Stimulated activated CD8-positive, alpha-beta memory T cell treated with anti-CD3 and anti-CD28 coated beads, Interleukin-4, amount 100 ng/mL, for 24 hours (primary cell): Measurements from ENCODE around the gene P3H4.

Experiments used
- DNase-seq: peaks from one replicate; pipeline ENCODE4 v3.0.0-alpha.2; 2020; ENCODE audit warnings: low read depth

Gene P3H4

GRCh38 chr17:41822216-41823140 lies 10.7 kb upstream of the P3H4 start:
- DNase-seq = no peak

GRCh38 chr17:41821776-41822175 lies 10.0 kb upstream of the P3H4 start:
- no peak for DNase-seq

DNA sequence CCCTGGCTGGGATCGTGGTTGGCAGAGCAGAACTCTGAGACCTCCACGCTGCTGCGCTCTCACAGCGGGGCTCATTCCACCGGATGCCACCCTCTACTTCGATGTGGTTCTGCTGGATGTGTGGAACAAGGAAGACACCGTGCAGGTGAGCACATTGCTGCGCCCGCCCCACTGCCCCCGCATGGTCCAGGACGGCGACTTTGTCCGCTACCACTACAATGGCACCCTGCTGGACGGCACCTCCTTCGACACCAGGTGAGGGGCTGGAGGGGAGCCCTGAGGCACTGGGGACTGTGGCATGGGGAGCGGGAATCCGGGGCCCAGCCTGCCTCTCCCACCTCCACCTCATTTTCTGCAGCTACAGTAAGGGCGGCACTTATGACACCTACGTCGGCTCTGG lies 6.3 kb upstream of the P3H4 start:
- DNase-seq = no peak

DNA sequence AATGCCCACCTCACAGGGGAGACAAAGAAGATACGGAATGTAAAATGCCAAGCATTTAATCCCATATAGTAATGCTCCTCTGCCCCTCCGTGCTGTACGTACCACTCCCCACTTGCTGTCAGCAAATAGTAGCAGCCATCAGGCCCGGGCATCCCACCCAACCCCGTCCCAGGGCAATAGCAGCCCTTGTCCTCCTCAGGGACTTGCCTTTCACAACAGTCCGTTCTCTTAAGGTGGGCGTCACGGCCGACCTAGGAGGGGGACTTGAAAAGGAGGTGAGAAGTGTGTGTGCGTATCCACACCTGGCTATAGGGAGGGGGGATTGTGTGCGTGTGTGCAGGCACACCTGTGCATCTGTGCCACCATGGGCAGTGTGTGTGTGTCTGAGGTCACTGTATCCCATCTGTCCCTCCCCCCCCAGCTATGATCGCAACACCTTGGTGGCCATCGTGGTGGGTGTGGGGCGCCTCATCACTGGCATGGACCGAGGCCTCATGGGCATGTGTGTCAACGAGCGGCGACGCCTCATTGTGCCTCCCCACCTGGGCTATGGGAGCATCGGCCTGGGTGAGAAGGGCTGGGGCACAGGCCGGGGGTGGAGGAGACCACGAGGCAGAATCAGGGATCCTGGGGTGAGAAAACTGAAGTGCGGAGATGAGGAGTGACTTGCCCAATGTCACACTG lies 5.0 kb upstream of the P3H4 start:
- no peak for DNase-seq

GRCh38 chr17:41814195-41814594 lies 2.4 kb upstream of the P3H4 start:
- DNase-seq = no peak

- DNase-seq = no peak
These were observed 2.0 kb upstream of the P3H4 start for GRCh38 chr17:41813699-41814124.

- no peak for DNase-seq
These were observed 1.5 kb upstream of the P3H4 start for GRCh38 chr17:41813152-41813680.

DNA sequence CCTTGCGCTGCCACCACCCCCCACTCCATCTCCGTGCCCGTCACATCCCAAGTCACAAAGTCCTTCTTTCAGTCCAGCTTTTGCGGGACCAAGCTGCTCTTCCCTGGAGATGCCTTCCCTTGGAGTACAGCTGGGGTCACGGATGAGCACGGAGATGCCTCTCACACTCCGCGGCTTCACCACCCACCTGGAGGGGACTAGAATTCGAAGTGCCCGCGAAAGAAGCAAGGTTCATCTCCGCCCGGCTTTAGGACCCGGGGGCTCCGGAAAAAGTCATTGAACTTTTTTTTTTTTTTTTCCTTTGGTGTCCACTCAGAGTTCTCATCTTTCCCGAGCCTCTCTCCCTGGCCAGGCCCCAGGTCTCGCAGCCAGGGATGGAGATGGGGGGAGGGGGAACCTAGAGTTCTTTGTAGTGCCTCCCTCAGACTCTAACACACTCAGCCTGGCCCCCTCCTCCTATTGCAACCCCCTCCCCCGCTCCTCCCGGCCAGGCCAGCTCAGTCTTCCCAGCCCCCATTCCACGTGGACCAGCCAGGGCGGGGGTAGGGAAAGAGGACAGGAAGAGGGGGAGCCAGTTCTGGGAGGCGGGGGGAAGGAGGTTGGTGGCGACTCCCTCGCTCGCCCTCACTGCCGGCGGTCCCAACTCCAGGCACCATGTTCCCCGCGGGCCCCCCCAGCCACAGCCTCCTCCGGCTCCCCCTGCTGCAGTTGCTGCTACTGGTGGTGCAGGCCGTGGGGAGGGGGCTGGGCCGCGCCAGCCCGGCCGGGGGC lies 817 bp upstream of the P3H4 start, which contains the start of gene FKBP10:
TSS of gene FKBP10 (plus strand) at position 624 of the 771 bp plus-strand sequence. CDS start at position 655, 31 bp downstream.
- no peak for DNase-seq

GRCh38 chr17:41810659-41811548 lies 845 bp downstream of the P3H4 start:
- no peak for DNase-seq

- no peak for DNase-seq
These were observed 4.9 kb downstream of the P3H4 start for GRCh38 chr17:41806685-41807445.

GRCh38 chr17:41803049-41804020 lies 8.4 kb downstream of the P3H4 start:
- DNase-seq = no peak

DNA sequence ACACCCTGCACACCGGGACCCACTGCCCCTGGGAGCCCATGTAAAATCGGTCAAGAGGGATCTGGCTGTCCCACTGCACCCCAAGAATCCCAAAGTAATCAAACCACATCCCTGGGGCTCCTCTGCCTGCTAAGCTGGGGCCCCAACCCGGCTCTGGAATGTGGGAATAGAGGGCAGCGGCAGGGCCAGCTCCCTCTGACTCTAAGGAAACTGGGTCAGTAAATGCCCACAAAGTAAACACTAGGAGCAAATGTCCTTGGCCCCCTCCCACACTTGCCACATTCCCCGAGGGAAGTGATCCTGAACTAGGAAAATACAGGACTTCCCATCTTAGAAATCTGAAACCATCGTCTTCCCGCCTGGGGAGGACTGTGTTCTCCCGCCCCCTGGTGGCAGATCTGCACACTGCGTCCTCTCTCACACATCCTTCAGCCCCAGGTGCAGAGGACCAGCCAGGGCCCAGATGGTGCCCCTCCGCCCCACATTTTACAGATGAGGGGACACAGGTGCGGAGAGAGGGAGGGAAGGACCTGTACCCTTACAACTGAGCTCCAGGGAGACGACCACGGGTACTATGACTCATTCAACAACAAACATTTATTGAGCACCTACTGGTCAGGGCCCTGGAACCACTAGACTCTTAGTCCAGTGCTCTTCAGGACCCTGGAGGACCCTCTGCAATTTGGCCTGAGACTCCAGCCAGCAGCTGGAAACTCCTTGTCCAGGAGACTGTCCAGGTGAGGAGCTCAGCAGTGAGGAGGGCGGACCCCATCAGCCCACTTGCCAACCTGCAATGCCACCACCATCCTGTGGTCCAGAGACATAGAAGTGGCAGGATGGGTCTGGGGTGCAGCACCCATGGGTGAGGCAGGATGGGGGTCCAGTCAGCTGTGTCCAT lies 10.1 kb downstream of the P3H4 start:
- peak; percentile 67 for DNase-seq

- no peak for DNase-seq
These were observed 11.0 kb downstream of the P3H4 start for GRCh38 chr17:41800601-41801373.

DNA sequence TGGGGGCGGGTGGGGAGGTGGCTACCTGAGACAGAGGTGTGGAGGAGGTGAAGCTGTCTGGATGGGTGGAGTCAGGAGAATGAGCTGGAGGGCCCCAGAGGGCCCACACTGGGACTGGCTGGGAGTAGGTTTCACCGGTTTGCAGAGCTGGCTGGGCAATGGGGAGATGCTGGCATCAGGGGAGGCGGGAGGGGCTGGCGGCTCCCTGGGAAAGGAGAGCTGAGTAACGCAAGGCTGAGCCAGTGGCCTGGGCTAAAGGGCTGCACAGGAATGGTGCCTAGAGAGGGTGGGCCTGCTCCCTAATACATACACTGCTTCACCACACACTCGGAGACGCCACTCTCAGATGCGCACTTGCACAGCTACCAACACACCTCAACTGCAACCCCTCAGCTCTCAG lies 12.4 kb downstream of the P3H4 start:
- no peak for DNase-seq

DNA sequence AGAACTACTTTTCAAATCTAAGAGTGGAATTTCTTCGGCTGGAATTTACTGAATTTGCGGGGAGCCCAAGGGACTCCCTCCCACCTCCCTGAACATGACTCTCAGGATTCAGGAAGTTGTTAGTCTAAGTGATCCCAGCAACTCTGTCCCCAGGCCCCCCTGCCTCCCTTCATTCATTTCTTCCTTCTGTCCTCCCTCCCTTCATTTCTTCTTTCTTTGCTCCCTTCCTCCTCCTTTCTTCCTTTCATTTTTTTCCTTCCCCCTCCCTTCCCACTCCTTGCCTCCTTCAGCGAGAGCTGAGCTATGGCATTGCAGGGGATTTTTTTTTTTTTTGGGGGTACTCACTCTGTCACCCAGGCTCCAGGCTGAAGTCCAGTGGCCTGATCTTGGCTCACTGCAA lies 14.4 kb downstream of the P3H4 start:
- DNase-seq = no peak

- no peak for DNase-seq
These were observed 15.4 kb downstream of the P3H4 start for GRCh38 chr17:41796121-41796895.
